Activated CD4-positive, alpha-beta T cell treated with anti-CD3 and anti-CD28 coated beads, Interleukin-2, Interleukin-6, amounts not matched to agents 100 ng/mL and 50 ng/mL, durations not matched to agents 16 hours and 8 hours (primary cell): ENCODE data around the gene CCDC85C.

Source experiments
- DNase-seq: peaks from one replicate; pipeline ENCODE4 v3.0.0-alpha.2; 2020

The CCDC85C gene

GRCh38 chr14:99507860-99508640 is 96.0 kb downstream of the CCDC85C start:
- DNase-seq = no peak

DNA sequence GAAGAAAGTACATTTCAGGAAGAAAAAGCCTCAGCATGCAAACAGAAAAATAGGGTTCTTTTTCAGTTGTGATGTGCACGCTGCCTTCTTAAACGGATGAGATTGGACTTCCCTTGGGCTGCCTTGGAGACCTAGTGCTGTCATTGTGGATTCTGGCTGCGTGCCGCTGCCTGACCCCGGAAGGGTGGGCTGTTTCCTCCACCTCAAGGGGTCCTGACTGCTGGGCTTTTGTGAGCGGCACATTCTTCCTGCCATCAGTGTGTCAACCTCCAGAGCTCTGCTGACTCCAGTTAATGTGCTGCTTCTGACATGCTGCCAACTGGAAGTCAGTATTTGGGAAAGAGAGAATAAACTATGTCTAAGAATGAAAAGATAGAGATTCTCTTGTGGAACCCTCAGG is 97.7 kb downstream of the CCDC85C start:
- no peak for DNase-seq

GRCh38 chr14:99505089-99505488 is 98.9 kb downstream of the CCDC85C start:
- DNase-seq = no peak

DNA sequence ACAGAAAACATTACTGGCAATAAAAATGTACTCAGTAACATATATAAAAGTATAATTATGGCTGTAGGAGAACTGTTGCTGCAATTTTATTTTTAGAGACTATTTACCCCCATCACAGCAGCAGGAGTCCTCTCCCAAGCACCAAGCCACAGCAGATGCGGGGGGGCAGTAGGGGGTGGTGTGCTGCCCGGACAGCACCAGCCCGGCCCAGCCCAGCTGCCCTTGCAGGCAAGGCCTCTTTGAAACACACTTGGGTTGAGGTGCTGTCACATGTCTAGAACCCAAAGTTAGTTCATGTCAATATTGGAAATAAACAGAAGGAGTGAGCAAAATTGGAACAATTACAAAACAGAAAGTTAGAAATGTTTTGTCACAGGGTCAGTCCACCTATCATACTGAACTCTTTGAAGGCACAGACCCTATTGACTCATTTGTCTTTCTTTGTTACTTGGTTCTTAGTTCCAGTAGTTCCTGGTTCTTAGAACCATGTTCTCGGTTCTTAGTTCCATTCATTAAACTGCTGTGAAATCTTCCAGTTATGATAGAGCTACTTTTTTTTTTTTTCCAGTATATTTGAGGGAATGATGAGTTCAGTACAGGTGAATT is 100.1 kb downstream of the CCDC85C start:
- peak; percentile 13 for DNase-seq

DNA sequence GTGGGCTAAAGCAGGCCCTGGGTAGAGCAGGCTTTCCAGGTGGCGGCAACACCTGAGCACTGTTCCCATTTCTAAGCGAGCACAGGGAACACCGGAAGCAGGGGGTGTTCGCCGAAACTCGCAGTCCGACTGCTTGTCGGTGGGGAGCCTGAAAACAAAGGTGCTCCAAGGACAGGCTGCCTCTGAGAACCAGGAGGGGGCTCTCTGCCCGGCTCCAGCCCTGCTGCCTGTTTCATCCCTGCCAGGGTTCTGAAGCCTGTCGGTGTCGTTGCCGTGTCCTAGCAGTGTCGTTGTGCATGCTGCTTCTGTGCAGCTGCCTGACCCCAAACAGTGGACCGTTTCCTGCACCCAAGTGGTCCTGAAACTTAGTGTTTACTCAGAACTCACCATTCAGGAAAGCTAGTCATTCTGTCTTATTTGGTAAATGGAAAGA is 101.0 kb downstream of the CCDC85C start:
- DNase-seq = no peak

DNA sequence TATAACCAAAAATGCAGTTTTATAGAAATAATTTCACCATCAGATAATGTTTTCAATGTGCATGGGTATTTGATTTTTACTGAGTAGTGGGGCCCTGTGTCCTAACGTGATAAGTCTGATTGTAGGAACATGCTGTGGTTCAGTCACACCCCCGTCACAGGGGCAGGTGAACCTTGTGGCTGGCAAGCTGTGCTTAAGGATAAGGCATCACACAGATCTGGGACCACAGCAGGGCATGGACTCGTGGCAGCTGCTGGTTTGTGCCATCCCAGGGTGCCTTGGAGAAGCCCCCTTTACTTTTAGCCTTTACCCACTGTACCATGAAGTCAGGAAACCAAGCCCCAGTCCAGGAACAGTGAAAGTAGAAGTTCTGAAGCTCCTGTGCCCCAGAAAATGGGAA is 106.1 kb downstream of the CCDC85C start:
- no peak for DNase-seq

- DNase-seq = no peak
Measured at GRCh38 chr14:99497341-99497740, 106.7 kb downstream of the CCDC85C start.

- no peak for DNase-seq
Measured at GRCh38 chr14:99484106-99484505, 119.9 kb downstream of the CCDC85C start.

DNA sequence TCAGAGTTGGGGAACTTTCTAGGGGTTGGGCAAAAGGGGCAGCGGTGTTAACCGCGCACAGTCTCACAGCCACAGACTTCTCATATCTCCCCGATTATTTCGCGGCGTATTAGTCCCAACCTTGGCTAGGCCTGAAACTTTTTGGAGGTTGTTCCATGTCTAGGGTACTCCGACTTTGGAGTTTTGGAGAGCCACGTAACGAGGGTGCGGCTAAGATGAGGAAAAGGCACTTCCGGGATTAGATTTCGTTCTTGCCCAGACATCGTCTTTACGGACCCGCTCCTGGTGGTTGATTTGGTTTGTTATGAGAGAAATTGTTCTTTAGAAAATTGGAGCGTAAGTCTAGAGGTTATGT is 122.3 kb downstream of the CCDC85C start:
- peak; percentile 29 for DNase-seq

DNA sequence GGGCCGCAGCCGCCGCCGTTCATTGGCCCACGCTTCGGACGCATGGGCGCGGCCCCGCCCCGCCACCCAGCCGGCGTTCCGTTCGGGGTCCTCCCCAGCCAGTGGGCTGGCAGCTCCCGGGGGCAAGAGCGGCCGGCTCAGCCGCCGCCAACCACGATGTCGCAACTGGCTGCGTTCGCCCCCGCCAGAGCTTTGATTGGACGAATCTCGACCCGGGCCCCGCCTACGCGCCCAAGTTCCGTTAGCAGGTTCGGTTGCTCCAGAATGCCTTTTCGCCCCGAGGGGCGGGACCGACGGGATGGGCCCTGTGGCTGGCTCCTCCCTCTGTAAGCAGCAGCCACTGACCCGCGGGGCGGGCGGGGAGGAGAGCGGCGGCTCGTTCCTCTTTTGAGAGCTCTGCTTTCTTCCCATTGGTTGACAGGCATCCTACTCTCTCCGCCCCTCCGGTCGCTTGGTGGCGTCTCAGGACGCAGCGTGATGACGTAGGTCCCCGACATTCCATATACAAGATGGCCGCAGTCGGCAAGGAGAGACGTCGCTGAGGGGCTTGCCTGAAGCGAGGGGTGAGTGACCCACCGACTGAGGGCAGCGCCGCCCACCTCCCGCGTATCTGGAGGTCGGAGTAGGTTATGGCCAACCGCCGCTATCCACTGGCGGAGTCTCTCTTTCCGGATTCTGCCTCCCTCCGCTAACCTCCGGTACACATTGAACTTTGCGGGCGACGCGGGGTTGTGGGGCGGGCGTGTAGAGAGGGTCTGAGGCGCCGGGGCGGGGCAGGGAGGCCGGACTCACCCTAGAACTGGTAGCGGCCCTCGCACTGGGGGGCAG is 122.9 kb downstream of the CCDC85C start, which contains the start of gene CCNK:
Gene CCNK (plus strand): TSS at position 493 of the 828 bp plus-strand sequence. CDS start 11,269 bp downstream, outside the sequence.
- peak; percentile 100 for DNase-seq

- peak; percentile 41 for DNase-seq
Measured at GRCh38 chr14:99479906-99480869, 123.8 kb downstream of the CCDC85C start, which contains the start of gene SETD3. TSS of gene SETD3 (minus strand) at chr14:99480859. CDS start at chr14:99465805, 15,054 bp downstream.

DNA sequence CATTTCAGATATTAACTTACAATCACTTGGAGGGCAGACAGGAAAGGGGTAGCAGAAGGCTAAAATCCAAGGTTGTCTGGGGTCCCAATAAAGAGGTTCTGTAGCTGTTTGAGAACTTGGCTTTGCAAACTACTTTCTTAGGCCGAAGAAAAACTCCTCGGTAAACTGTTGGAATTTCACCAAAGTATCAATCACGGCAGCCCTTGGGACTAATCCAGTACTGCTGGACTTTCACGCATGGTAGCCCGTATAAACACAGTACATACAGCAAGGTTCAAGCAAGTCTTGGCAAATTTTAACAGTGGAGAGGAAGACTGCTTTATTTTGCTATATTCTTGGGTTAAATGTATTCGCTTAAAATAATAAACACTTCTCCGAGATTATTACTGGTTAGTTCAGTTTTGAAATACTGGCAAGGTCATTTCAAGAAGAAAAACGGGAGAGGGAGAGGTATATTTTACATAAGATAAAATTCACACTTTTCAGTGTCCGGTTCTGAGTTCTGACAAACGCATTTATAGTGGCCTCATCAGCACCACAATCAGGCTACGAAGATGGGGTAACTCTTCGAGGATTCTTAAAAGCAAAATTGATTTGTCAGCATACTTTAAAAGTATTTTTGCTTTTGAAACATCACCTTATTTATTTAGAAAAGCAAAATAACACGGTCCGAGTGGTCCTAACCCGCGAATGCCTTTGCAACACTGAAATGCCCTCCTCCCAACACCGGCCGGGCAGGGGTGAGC is 124.7 kb downstream of the CCDC85C start:
- DNase-seq = no peak

- no peak for DNase-seq
Measured at GRCh38 chr14:99478128-99478527, 125.9 kb downstream of the CCDC85C start.

- no peak for DNase-seq
Measured at GRCh38 chr14:99476864-99477263, 127.1 kb downstream of the CCDC85C start.

GRCh38 chr14:99475660-99476059 is 128.3 kb downstream of the CCDC85C start:
- DNase-seq = no peak

DNA sequence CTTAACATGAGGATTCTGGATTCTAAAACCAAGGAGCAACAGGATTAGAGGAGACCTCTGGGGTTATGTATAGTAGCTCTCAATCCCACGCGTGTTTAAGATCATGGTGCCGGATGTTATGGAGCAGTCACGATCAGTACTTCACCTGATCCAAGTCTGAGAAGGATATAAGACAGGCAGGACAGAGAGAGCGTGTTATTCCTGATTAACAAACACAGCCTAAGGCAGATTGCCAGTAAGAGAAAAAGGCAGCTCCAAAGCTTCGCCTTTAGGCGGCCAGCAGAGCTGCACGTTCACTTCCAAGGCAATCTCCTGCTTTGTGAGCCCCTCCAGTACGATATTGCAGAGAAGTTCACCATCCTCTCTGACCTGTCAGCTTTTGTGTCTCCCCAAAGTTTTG is 128.8 kb downstream of the CCDC85C start:
- no peak for DNase-seq

DNA sequence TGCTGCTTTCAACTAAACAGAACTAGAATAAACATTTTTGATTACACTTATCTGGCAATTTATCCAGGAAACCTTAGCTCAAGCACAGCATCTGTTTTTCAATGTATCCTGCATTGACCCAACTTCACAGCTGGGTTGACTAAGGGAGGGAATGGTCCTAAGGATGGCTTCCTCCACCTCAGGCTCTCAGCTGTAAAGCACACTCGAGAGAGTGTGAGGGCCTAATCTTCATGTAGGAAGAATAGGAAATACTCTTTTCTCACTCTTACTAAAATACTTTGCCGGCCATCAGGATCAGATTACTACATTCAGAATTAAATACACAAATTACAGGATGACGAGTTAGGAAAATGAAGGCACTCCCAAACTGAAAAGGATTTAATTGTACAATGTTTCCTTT is 130.5 kb downstream of the CCDC85C start:
- no peak for DNase-seq

DNA sequence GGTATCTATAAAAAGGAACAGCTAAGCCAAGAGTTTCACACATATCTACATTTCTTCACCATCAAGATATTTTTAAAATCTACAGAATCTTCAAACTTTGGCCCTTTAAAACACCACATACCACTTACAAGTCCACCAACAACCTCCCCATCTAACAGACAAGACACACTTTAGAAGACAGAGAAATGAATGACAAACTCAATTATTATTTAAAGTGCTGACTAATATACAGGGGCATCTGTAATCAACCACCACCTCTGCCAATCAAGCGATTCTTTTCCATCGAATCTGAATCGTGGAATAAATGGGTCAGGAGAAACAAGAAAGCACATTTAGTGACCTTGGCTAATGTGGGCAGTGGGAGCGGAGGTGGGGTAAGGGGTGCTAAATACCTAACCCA is 131.1 kb downstream of the CCDC85C start:
- no peak for DNase-seq

GRCh38 chr14:99471731-99472130 is 132.3 kb downstream of the CCDC85C start:
- DNase-seq = no peak

- DNase-seq = no peak
Measured at GRCh38 chr14:99468836-99469592, 135.0 kb downstream of the CCDC85C start.

DNA sequence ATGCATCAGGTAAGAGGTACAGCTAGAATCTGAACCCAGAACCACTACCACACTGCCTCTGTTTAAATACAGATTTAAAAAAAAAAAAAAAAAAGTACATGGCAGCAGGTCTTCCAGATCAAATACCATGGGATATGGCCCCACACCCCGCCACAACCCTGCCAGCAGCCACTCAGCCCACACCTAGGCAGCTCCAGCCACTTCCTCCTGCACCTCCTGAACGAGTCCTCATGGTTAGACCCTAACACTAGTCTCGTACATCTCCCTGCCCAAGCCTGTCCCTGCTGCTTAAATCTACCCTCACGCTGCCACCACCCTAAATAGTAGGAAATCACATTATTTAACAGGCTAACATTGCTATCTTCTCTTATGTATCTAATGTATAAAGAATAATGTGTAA is 135.9 kb downstream of the CCDC85C start:
- DNase-seq = no peak
